Esophagus squamous epithelium (tissue), 5 donors: ENCODE measurements around the gene YIPF4. TPM values are rescaled to one million over a fixed set of nuclear protein-coding genes. Genes with fewer than 3 reads are reported as not detected.

Experiments
- DNase-seq: peaks from one replicate; lab custom pipeline; 2025; lab: John Stamatoyannopoulos, UW
- H3K27ac ChIP-seq, 4 donors: fragments of 200-600 bp; sonication (generic); one replicate each; pipeline ENCODE4 v1.5.1; 2016 to 2019; ENCODE audit warnings: mild to moderate bottlenecking in 1 of 4
- H3K27me3 ChIP-seq, 4 donors: fragments of 200-600 bp; sonication (generic); 1 replicate in 3 of 4; 2 replicates in 1 of 4; pipeline versions ENCODE4 v1.5.1 to v1.6.0; 2017 to 2021; ENCODE audit warnings: antibody characterized with exemption in 1 of 4
- H3K36me3 ChIP-seq, 3 donors: fragments of 200-600 bp; sonication (generic); one replicate each; pipeline ENCODE4 v1.5.1; 2016 to 2019
- H3K4me1 ChIP-seq, 3 donors: fragments of 200-600 bp; sonication (generic); one replicate each; pipeline ENCODE4 v1.5.1; 2017 to 2019
- H3K4me3 ChIP-seq, 4 donors: fragments of 200-600 bp; sonication (generic); 1 replicate in 3 of 4; 2 replicates in 1 of 4; pipeline ENCODE4 v1.5.1; 2016 to 2019; ENCODE audit warnings: mild to moderate bottlenecking in 2 of 4, moderate library complexity in 1 of 4
- H3K9me3 ChIP-seq, 3 donors: fragments of 200-600 bp; sonication (generic); one replicate each; pipeline ENCODE4 v1.5.1; 2016 to 2019
- CTCF ChIP-seq, 6 experiments: fragments of 450-650 bp in 4 of 6; fragments of 200-600 bp in 2 of 6; sonication (generic) in 2 of 6; IDR thresholded peaks; one replicate each; pipeline ENCODE4 v1.5.1; 2016 to 2019; ENCODE audit warnings: antibody characterized with exemption in 6 of 6, mild to moderate bottlenecking in 4 of 6, moderate library complexity in 4 of 6
- POLR2A ChIP-seq, 4 donors: fragments of 450-650 bp; IDR thresholded peaks; one replicate each; pipeline ENCODE4 v1.6.1; 2017; ENCODE audit warnings: antibody characterized with exemption in 4 of 4, mild to moderate bottlenecking in 4 of 4, moderate library complexity in 3 of 4
- WGBS, 2 donors: methylation state at CpG; one replicate each; pipeline ENCODE4 v1.1.5; 2018; 5-methylcytosine and 5-hydroxymethylcytosine counted together
- intact Hi-C: fragments of 100-400 bp; cut with DNase I; formaldehyde crosslinking; loops from one replicate; pipeline ENCODE4 v1.15.0; 2022
- total RNA-seq, 4 donors: library from RNA; depleted of rRNA; stranded (reverse); fragments of >200 nt; gene quantifications; one replicate each; pipeline ENCODE4 v1.1.0, GENCODE V29; 2016
- donor health status: DM: yes; HTN: yes; CAD: no.

The YIPF4 gene
- total RNA-seq, 4 donors from 2014 or later = 11.9 to 34.9 (median 13.7) TPM

DNA sequence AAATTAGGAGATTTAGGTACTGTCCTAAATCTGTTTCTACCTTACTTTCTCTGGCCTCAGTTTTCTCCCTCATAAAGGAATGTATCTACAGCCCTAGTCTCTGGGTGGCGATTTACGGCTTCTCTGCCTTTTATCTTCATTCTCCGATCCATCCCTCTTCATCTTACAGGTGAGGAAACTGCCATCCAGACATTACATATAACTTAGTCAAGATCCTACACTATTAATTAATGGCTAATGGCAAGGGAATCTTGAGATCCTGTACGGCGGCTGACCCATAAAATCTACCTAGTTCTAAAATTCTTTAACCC lies 386 bp upstream of the YIPF4 start:
- Histone ChIP-seq H3K4me3 (peak overlapping the region; percentile 99), H3K27ac (peak overlapping the region; percentile 92 to 95 (median 92)), H3K9me3 (no peaks in the 10 kb centered on the region), H3K27me3 (no peaks in the 10 kb centered on the region), H3K36me3 (peaks cover 0 to 24% (median 0%) of the 10 kb centered on the region in 3 donors), H3K4me1 (peaks cover 3 to 41% (median 11%) of the 10 kb centered on the region in 3 donors)
- WGBS, 2 donors = 51 to 52% methylated on average over 5 of the region's 5 CpGs
- intact Hi-C loops = no loop called here
- no peak for TF ChIP-seq POLR2A (IDR thresholded peaks at IDR 0.05)
- no peak for DNase-seq

DNA sequence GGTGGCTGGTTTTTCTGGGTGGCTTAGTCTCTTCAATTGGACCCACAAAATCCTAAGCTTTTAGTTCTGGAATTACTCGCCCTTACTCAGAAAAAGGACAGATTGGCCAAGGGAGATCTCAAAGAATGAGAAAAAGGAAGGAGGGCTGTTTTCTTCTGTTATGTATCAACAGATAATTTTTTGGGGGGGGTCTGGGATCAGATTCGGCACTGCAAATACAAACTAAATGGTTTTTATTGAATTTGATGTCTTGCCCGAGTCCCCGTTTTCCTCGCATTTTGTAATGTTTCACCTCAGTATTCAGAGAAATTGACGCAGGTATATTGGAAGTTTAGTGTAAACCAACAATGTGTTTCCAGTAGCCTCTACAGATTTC lies 762 bp downstream of the YIPF4 start:
- H3K4me3 ChIP-seq = peak overlapping the region; percentile 99
- H3K27me3 ChIP-seq = no peaks in the 10 kb centered on the region
- intact Hi-C loops = no loop called here
- H3K36me3 ChIP-seq = peaks cover 0 to 35% (median 0%) of the 10 kb centered on the region in 3 donors
- H3K9me3 ChIP-seq = no peaks in the 10 kb centered on the region
- WGBS, 2 donors = 5 to 11% methylated on average over 6 of the region's 6 CpGs
- TF ChIP-seq POLR2A (IDR thresholded peaks at IDR 0.05) = no peak
- TF ChIP-seq CTCF (IDR thresholded peaks at IDR 0.05) = no peak
- DNase-seq = no peak
- peaks cover 3 to 45% (median 11%) of the 10 kb centered on the region in 3 donors for H3K4me1 ChIP-seq
- peak overlapping the region; percentile 92 to 95 (median 92) for H3K27ac ChIP-seq

- peaks cover 0 to 50% (median 0%) of the 10 kb centered on the region in 3 donors for H3K36me3 ChIP-seq
- no peaks in the 10 kb centered on the region for H3K9me3 ChIP-seq
- TF ChIP-seq POLR2A (IDR thresholded peaks at IDR 0.05) (no peak), CTCF (IDR thresholded peaks at IDR 0.05) (no peak)
- intact Hi-C loops = no loop called here
- H3K27ac ChIP-seq = peak overlapping the region; percentile 11 to 50 (median 32)
- 42 to 56% methylated on average over 2 of the region's 2 CpGs for WGBS, 2 donors
- no peaks in the 10 kb centered on the region for H3K27me3 ChIP-seq
- DNase-seq = no peak
- peaks cover 7 to 64% (median 24%) of the 10 kb centered on the region in 3 donors for H3K4me1 ChIP-seq
- no peak overlapping the region for H3K4me3 ChIP-seq
Measured at GRCh38 chr2:32284321-32284720, 6.6 kb downstream of the YIPF4 start.

DNA sequence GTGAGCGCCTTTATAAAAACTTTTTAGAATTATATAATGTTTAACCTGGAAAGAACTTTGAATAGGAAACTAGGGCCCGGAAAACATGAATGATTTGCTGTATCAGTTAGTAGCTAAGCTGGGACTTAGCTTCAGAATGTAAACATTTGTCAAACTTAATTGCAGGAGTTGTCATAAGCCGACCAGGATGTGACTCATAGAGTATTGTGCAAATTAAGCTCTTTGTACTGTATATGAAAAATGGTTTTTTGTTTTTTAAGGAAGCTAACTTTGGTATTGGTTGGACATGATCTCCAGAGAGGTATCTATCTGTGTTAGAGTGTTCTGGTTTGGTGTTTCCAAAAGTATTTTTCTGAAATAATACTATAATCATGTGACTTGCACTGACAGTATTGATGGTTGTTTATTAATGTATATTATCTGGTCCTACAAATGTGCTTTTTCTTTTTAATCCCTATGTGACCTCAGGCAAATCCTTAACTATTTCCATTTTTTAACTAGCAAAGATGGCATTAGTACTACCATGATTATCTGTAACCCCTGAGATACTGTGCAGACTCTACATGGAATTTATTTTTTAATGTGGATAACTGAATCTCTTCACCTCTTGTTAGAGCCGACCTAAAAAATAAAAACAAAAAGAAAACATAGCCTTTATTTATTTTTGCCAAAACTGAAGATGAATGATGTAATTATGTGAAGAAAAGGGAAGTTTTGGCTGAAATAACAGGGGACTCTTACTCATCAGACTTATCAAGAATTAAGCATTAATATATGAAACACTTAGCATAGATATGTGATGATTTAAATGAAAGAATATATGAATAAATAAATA lies 11.7 kb downstream of the YIPF4 start:
- WGBS, 2 donors = 29 to 37% methylated on average over 4 of the region's 4 CpGs
- Histone ChIP-seq H3K27ac (peak overlapping the region in 2 of 4 donors; percentile 34 to 61), H3K4me1 (peaks cover 4 to 35% (median 20%) of the 10 kb centered on the region in 3 donors), H3K36me3 (peaks cover 0 to 51% (median 4%) of the 10 kb centered on the region in 3 donors), H3K27me3 (no peaks in the 10 kb centered on the region), H3K9me3 (no peaks in the 10 kb centered on the region), H3K4me3 (no peak overlapping the region)
- intact Hi-C loops = no loop called here
- DNase-seq = no peak
- TF ChIP-seq CTCF (IDR thresholded peaks at IDR 0.05) (no peak), POLR2A (IDR thresholded peaks at IDR 0.05) (no peak)

GRCh38 chr2:32290000-32290339 lies 12.3 kb downstream of the YIPF4 start:
- H3K27me3 ChIP-seq = no peaks in the 10 kb centered on the region
- no peaks in the 10 kb centered on the region for H3K9me3 ChIP-seq
- no peak overlapping the region for H3K4me3 ChIP-seq
- peaks cover 4 to 29% (median 15%) of the 10 kb centered on the region in 3 donors for H3K4me1 ChIP-seq
- peaks cover 1 to 51% (median 4%) of the 10 kb centered on the region in 3 donors for H3K36me3 ChIP-seq
- no peak for TF ChIP-seq CTCF (IDR thresholded peaks at IDR 0.05)
- no peak for TF ChIP-seq POLR2A (IDR thresholded peaks at IDR 0.05)
- DNase-seq = no peak
- H3K27ac ChIP-seq = no peak overlapping the region
- WGBS, 2 donors = 79 to 80% methylated on average over 2 of the region's 2 CpGs
- intact Hi-C loops = no loop called here
